Small intestine (tissue), 7 donors: ENCODE results near the gene CACNA1H. TPM values are rescaled to one million over a fixed set of nuclear protein-coding genes. Genes with fewer than 3 reads are reported as not detected.

Experiments
- DNase-seq, 2 donors: peaks; one replicate each; pipeline versions ENCODE4 v3.0.0 to v3.0.0-alpha.2; 2013
- FAIRE-seq: peaks from 2 replicates; lab custom pipeline; 2012; peaks lifted over from hg19 to GRCh38; lab: Jason Lieb, UNC
- H3K27ac ChIP-seq, 3 donors: one replicate each; pipeline ENCODE4 v1.5.1; 2013; ENCODE audit warnings: low read length in 2 of 3, mild to moderate bottlenecking in 2 of 3, control low read depth in 1 of 3, inconsistent platforms in 1 of 3, low read depth in 1 of 3, moderate library complexity in 1 of 3
- H3K27me3 ChIP-seq, 3 donors: one replicate each; pipeline ENCODE4 v1.6.1; 2013; ENCODE audit warnings: low read length in 3 of 3, inconsistent platforms in 1 of 3; ENCODE audit not compliant: control insufficient read depth in 3 of 3, insufficient read depth in 3 of 3
- H3K36me3 ChIP-seq, 3 donors: one replicate each; pipeline ENCODE4 v1.6.1; 2013; ENCODE audit warnings: low read length in 3 of 3, inconsistent platforms in 1 of 3, low read depth in 1 of 3, mild to moderate bottlenecking in 1 of 3, moderate library complexity in 1 of 3; ENCODE audit not compliant: control insufficient read depth in 3 of 3, insufficient read depth in 2 of 3
- H3K4me1 ChIP-seq, 3 donors: one replicate each; pipeline ENCODE4 v1.6.1; 2013; ENCODE audit warnings: low read length in 2 of 3, inconsistent platforms in 1 of 3, low read depth in 1 of 3, mild to moderate bottlenecking in 1 of 3, moderate library complexity in 1 of 3; ENCODE audit not compliant: control insufficient read depth in 3 of 3, insufficient read depth in 2 of 3
- H3K4me3 ChIP-seq, 3 donors: one replicate each; pipeline ENCODE4 v1.5.1; 2013; ENCODE audit warnings: low read length in 3 of 3, control low read depth in 1 of 3, inconsistent platforms in 1 of 3, low read depth in 1 of 3, mild to moderate bottlenecking in 1 of 3, moderate library complexity in 1 of 3
- H3K9me3 ChIP-seq, 2 donors: one replicate each; pipeline ENCODE4 v1.6.1; 2013; ENCODE audit warnings: low read depth in 1 of 2, low read length in 1 of 2; ENCODE audit not compliant: control insufficient read depth in 2 of 2, insufficient read depth in 1 of 2
- WGBS, 3 donors: extraction: QIAGEN DNeasy Blood & Tissue Kit; methylation state at CpG; one replicate each; pipeline ENCODE4 v1.1.7; 2013; 5-methylcytosine and 5-hydroxymethylcytosine counted together
- polyA plus RNA-seq, 4 donors: library from polyadenylated mRNA; stranded (reverse) in 3 of 4; unstranded in 1 of 4; fragments of 200-250 nt in 3 of 4; fragments of 120-200 nt in 1 of 4; gene quantifications; one replicate each; pipeline versions ENCODE4 v1.2.1 to v1.2.3, GENCODE V29; 2013
- donor health status: healthy with polysubstance abuse.
- donor health status: control.
- donor health status: control.
- donor health status: Bipolar disorder and iron deficiency.
- donor health status: healthy.

The CACNA1H gene
- polyA plus RNA-seq, 4 donors: 0.22 to 7.0 (median 3.2) TPM

DNA sequence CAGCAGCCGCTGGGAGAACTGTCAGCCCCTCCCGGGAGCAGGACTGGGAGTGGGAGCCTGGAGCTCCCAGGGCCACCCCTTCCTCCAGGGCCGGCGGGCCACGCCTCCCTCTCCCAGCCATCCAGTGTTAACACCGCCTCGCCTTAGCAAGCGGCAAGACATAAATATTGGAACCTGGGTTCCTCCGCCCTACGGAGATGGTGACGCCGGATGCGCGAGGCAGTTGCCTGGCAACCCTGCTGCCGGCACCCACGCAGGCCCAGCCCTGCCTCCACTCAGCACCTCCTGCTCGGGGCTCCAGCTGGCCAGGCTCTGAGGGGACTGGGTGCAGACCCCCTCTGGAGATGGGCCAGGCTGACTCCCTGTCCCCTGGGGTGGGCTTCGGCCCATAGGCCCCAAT, 27.4 kb upstream of the CACNA1H start:
- H3K4me3 ChIP-seq: no peak overlapping the region
- no peaks in the 10 kb centered on the region for H3K36me3 ChIP-seq
- peaks cover 0 to 4% (median 0%) of the 10 kb centered on the region in 3 donors for H3K27me3 ChIP-seq
- peaks cover 0 to 4% (median 0%) of the 10 kb centered on the region in 3 donors for H3K4me1 ChIP-seq
- H3K27ac ChIP-seq: peak overlapping the region in 1 of 3 donors; percentile 45
- FAIRE-seq (no peak), DNase-seq (peak; percentile 37 to 64)
- H3K9me3 ChIP-seq: no peaks in the 10 kb centered on the region
- WGBS, 3 donors: 9 to 21% (median 14%) methylated on average over 14 to 18 of the region's 18 CpGs

DNA sequence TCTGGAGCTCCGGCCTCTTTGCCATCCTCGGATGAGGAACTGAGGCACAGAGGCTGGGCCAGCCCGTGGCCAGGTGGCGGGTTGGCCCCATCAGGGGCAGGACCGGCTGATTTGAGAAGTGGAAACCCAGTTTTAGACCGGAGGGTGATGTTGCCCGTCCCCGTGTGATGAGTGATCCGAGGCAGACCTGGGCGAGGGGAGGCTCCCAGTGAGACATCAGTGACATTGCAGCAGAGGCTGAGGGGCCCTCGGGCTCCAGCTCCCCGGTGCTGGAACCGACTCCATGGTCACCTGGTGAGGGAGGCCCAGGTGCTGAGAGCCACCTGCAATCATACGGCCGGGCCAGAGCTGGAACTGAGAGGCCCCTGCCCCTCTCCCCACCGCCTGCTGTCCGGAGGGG, 26.9 kb upstream of the CACNA1H start:
- 22 to 50% (median 31%) methylated on average over 12 to 17 of the region's 17 CpGs for WGBS, 3 donors
- no peaks in the 10 kb centered on the region for H3K9me3 ChIP-seq
- H3K27me3 ChIP-seq: no peaks in the 10 kb centered on the region
- H3K4me3 ChIP-seq: no peak overlapping the region
- FAIRE-seq (no peak), DNase-seq (no peak)
- no peak overlapping the region for H3K27ac ChIP-seq
- H3K36me3 ChIP-seq: no peaks in the 10 kb centered on the region
- H3K4me1 ChIP-seq: peaks cover 0 to 4% (median 0%) of the 10 kb centered on the region in 3 donors

DNA sequence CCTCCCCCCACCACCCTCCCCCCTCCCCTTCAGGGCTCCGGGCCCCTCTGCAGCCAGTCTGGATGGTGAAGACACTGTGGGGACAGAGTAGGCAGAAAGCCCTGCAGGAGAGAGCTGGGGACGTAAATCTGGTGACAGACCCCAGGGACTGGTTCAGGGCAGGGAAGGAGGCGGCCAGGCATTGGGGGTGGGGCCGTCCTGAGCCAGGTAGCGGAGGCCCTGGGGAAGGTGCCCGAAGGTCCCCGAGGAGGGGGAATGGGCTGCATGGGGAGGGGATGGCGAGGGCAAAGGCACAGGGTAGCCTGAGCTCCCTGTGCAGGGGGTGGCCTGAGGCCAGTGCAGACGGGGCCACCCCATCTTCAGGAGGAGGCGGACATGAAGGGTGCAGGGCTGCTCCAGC, 26.3 kb upstream of the CACNA1H start:
- FAIRE-seq (no peak), DNase-seq (no peak)
- Histone ChIP-seq H3K4me3 (no peak overlapping the region), H3K4me1 (peaks cover 0 to 4% (median 0%) of the 10 kb centered on the region in 3 donors), H3K36me3 (no peaks in the 10 kb centered on the region), H3K9me3 (no peaks in the 10 kb centered on the region), H3K27ac (no peak overlapping the region), H3K27me3 (no peaks in the 10 kb centered on the region)
- 27 to 45% (median 32%) methylated on average over 7 to 10 of the region's 10 CpGs for WGBS, 3 donors

DNA sequence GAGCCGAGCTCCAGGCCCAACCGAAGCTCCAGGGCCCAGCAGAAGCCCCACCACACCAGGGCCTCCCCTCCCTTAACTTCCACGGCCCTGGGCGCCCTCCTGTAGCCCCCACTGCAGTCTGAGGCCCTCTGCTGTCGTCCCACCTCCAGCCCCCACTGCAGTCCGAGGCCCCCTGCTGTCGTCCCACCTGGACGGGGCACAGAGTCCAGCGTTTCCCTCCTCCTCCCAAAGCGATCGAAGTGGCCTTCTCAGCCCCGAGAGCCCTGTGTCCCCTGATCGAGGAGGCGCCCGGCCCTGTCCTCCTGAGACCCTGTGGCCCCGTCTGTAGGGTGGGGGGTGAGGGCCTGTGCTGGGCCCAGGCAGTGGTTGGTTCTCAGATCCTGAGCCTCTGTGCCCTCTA, 25.8 kb upstream of the CACNA1H start:
- no peak overlapping the region for H3K27ac ChIP-seq
- 24 to 53% (median 50%) methylated on average over 13 to 16 of the region's 16 CpGs for WGBS, 3 donors
- no peak overlapping the region for H3K4me3 ChIP-seq
- DNase-seq: no peak
- no peaks in the 10 kb centered on the region for H3K27me3 ChIP-seq
- no peak for FAIRE-seq
- H3K9me3 ChIP-seq: no peaks in the 10 kb centered on the region
- H3K36me3 ChIP-seq: no peaks in the 10 kb centered on the region
- peaks cover 0 to 4% (median 0%) of the 10 kb centered on the region in 3 donors for H3K4me1 ChIP-seq

DNA sequence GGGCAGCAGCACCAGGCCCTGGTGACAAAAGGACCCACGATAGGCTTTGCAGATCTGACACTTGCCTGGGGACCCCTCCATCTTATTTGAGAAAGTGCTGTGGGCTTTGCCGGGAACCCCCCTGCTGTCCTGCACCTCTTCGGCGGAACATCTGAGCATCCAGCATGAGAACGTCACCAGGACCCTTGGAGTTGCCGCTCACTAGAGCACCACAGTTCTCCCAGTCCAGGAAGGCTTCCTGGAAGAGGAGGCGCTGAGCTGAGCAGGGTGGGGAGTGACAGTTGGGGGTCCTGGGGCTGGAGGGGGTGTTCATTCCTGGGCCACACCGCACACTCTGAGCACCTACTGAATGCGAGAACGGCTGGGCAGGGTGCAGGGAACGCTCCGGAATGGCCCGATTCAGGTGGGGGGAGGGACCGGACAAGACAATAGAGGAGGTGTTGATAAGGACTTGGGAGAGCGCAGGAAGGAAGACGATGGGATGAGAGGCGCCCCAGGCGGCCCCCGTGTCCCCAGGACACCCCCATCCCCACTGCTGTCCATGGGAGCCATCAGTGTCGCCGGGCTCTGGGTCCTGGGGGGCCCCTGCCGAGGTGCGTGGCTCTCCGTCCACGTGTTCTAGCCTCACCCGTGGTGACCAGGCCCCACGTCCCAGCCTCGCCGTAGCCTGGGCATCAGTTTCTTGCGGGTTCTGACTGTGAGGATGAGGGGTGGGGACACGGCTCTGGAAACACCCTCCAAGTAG, 24.8 kb upstream of the CACNA1H start:
- H3K4me1 ChIP-seq: peaks cover 0 to 4% (median 0%) of the 10 kb centered on the region in 3 donors
- H3K36me3 ChIP-seq: no peaks in the 10 kb centered on the region
- H3K27ac ChIP-seq: no peak overlapping the region
- H3K9me3 ChIP-seq: no peaks in the 10 kb centered on the region
- H3K4me3 ChIP-seq: no peak overlapping the region
- H3K27me3 ChIP-seq: no peaks in the 10 kb centered on the region
- FAIRE-seq (no peak), DNase-seq (no peak)
- WGBS, 3 donors: 77 to 88% (median 81%) methylated on average over 30 to 31 of the region's 31 CpGs

DNA sequence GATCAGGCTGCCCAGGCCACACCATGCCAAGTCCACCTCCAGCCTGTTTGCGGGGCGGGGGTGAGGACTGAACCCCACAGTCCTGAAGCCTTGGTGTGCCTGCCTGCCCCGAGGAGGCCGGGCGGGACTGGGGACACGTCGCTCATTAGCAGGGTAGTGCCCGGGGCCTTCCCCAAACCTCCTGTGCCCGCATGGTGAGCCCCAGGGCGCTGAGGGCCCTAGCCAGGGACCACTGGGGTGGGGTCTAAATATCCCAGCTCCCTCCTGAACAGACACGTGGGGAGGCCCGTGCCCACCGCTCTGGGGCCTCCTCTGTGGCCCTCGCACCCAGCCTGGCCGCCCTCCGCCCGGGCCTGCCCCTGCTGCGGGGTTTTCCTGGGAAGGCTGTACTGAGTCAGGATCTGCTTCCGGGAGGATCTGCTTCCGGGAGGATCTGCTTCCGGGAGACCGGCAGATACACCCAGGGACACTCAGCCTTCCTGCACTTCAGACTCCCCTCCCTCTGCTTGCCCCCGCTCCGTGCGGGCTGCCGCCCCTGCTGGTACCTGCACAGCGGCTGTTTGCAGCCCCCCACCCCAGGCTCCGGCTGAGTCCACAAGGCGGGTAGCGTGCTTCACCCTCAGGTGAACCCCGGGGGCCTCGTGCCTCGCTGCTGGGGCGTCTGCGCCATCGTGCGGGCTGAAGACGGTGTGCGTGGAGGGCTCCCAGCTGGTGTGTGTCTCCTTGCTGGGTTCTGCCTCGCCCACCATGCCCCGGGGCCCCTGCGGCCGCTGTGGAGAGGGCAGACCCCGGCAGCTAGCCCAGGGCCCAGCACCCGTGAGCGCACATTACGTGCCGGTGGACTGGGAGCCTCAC, 23.6 kb upstream of the CACNA1H start:
- WGBS, 3 donors: 89 to 92% (median 89%) methylated on average over 45 to 48 of the region's 48 CpGs
- DNase-seq: no peak
- no peak overlapping the region for H3K4me3 ChIP-seq
- H3K27ac ChIP-seq: no peak overlapping the region
- no peaks in the 10 kb centered on the region for H3K27me3 ChIP-seq
- peaks cover 0 to 5% (median under 1%) of the 10 kb centered on the region in 3 donors for H3K4me1 ChIP-seq
- H3K36me3 ChIP-seq: no peaks in the 10 kb centered on the region
- no peak for FAIRE-seq
- no peaks in the 10 kb centered on the region for H3K9me3 ChIP-seq

DNA sequence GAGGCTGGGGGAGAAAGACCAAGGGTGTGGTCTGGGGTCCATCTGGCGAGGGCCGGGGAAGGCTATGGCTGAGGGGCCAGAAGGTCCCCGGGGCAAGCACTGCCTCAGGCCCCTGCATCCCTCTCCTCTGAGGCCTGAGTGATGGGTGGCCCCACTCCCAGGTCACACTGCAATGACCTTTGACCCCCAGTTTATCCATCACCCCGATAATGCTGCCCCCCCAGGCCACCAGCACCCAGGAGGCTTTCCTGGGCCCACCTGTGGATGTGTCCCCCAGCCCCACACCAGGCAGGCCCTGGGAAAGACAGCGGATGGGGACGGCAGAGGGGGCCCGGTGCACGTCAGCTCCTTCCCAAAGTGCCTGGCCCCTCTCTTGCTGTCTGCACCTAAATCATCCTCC, 22.5 kb upstream of the CACNA1H start:
- FAIRE-seq (no peak), DNase-seq (no peak)
- no peaks in the 10 kb centered on the region for H3K27me3 ChIP-seq
- WGBS, 3 donors: 80 to 82% (median 81%) methylated on average over 6 to 8 of the region's 8 CpGs
- no peaks in the 10 kb centered on the region for H3K36me3 ChIP-seq
- H3K27ac ChIP-seq: no peak overlapping the region
- H3K9me3 ChIP-seq: no peaks in the 10 kb centered on the region
- H3K4me3 ChIP-seq: no peak overlapping the region
- peaks cover 2 to 9% (median 2%) of the 10 kb centered on the region in 3 donors for H3K4me1 ChIP-seq

DNA sequence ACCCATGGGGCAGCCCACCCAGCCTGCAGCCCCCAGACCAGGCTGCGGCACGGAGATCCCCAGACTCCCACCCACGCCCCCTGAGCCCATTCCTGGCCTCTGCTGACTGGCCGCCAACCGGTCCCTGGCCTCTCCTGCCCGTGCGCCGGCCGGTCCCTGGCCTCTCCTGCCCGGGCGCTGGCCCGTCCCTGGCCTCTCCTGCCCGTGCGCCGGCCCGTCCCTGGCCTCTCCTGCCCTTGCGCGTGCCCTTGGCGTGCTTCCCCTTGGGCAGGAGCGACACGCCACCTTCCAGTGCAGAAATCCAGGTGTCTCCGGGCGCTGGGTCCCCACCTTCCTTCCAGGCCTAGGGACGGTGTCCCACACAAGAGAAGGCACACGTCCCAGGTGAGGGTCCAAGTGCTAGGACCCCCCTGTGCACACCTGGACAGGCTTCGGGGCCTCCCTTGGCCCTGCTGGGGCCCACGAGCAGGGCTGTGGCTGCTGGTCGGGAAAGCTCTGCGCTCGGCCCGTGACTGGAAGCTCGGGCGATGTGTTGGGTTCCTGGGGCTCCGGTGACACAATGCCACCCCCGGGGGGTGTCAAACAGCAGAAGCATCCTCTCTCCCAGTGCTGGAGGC, 21.4 kb upstream of the CACNA1H start:
- WGBS, 3 donors: 91 to 92% (median 91%) methylated on average over 20 to 35 of the region's 35 CpGs
- H3K27ac ChIP-seq: no peak overlapping the region

More for the DNA sequence above, 21.4 kb upstream of the CACNA1H start:
- peaks cover 0 to 3% (median 0%) of the 10 kb centered on the region in 3 donors for H3K27me3 ChIP-seq
- peaks cover 2 to 14% (median 2%) of the 10 kb centered on the region in 3 donors for H3K4me1 ChIP-seq
- DNase-seq: no peak
- H3K36me3 ChIP-seq: no peaks in the 10 kb centered on the region
- no peak for FAIRE-seq
- H3K9me3 ChIP-seq: no peaks in the 10 kb centered on the region
- H3K4me3 ChIP-seq: no peak overlapping the region
